Measurements from ENCODE around the gene RELN. TPM values are rescaled to one million over a fixed set of nuclear protein-coding genes. Genes with fewer than 3 reads are reported as not detected.

Gene RELN
- total RNA-seq, 1 experiment from 2014 or later, result 0.02 TPM

GRCh38 chr7:103727982-103728610 is 261.4 kb downstream of the RELN start:
- DNase-seq (ENCODE audit: low read depth), result no peak

GRCh38 chr7:103719070-103719469 is 270.4 kb downstream of the RELN start:
- DNase-seq (ENCODE audit: low read depth), result peak; percentile 7

GRCh38 chr7:103718482-103719061 is 270.9 kb downstream of the RELN start:
- DNase-seq (ENCODE audit: low read depth), result peak; percentile 51

GRCh38 chr7:103717574-103717973 is 271.9 kb downstream of the RELN start:
- no peak for DNase-seq (ENCODE audit: low read depth)

GRCh38 chr7:103715376-103716120 is 273.9 kb downstream of the RELN start:
- DNase-seq (ENCODE audit: low read depth), result no peak

GRCh38 chr7:103714376-103714927 is 275.0 kb downstream of the RELN start:
- DNase-seq (ENCODE audit: low read depth), result no peak

GRCh38 chr7:103712991-103713778 is 276.3 kb downstream of the RELN start:
- DNase-seq (ENCODE audit: low read depth), result no peak

GRCh38 chr7:103711413-103711812 is 278.0 kb downstream of the RELN start:
- no peak for DNase-seq (ENCODE audit: low read depth)

- DNase-seq (ENCODE audit: low read depth), result peak; percentile 30
Measured at GRCh38 chr7:103710247-103710646, 279.2 kb downstream of the RELN start.

GRCh38 chr7:103706805-103707204 is 282.7 kb downstream of the RELN start:
- DNase-seq (ENCODE audit: low read depth), result no peak

GRCh38 chr7:103705542-103705941 is 283.9 kb downstream of the RELN start:
- no peak for DNase-seq (ENCODE audit: low read depth)

GRCh38 chr7:103704701-103705100 is 284.8 kb downstream of the RELN start:
- DNase-seq (ENCODE audit: low read depth), result no peak

GRCh38 chr7:103702982-103703381 is 286.5 kb downstream of the RELN start:
- no peak for DNase-seq (ENCODE audit: low read depth)

- DNase-seq (ENCODE audit: low read depth), result peak; percentile 15
Measured at GRCh38 chr7:103702454-103702853, 287.0 kb downstream of the RELN start.

- DNase-seq (ENCODE audit: low read depth), result no peak
Measured at GRCh38 chr7:103699032-103699431, 290.4 kb downstream of the RELN start.

- no peak for DNase-seq (ENCODE audit: low read depth)
Measured at GRCh38 chr7:103698064-103698463, 291.4 kb downstream of the RELN start.

- DNase-seq (ENCODE audit: low read depth), result no peak
Measured at GRCh38 chr7:103695521-103695920, 293.9 kb downstream of the RELN start.

- DNase-seq (ENCODE audit: low read depth), result no peak
Measured at GRCh38 chr7:103694304-103694703, 295.2 kb downstream of the RELN start.

- DNase-seq (ENCODE audit: low read depth), result no peak
Measured at GRCh38 chr7:103691291-103691690, 298.2 kb downstream of the RELN start.

- DNase-seq (ENCODE audit: low read depth), result peak; percentile 7
Measured at GRCh38 chr7:103690242-103690974, 299.1 kb downstream of the RELN start.

- no peak for DNase-seq (ENCODE audit: low read depth)
Measured at GRCh38 chr7:103689255-103689654, 300.2 kb downstream of the RELN start.
